ENCODE data around the gene ZNF358.

GRCh38 chr19:7545904-7546303, 30.0 kb downstream of the ZNF358 start:
- TF ChIP-seq, protein P1, sequence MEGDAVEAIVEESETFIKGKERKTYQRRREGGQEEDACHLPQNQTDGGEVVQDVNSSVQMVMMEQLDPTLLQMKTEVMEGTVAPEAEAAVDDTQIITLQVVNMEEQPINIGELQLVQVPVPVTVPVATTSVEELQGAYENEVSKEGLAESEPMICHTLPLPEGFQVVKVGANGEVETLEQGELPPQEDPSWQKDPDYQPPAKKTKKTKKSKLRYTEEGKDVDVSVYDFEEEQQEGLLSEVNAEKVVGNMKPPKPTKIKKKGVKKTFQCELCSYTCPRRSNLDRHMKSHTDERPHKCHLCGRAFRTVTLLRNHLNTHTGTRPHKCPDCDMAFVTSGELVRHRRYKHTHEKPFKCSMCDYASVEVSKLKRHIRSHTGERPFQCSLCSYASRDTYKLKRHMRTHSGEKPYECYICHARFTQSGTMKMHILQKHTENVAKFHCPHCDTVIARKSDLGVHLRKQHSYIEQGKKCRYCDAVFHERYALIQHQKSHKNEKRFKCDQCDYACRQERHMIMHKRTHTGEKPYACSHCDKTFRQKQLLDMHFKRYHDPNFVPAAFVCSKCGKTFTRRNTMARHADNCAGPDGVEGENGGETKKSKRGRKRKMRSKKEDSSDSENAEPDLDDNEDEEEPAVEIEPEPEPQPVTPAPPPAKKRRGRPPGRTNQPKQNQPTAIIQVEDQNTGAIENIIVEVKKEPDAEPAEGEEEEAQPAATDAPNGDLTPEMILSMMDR (IDR thresholded peaks at IDR 0.05), result no peak
- TF ChIP-seq POLR2A (IDR thresholded peaks at IDR 0.05), result no peak

All from testis (tissue), 2 donors.